Activated T-helper 1 cell treated with anti-CD3 and anti-CD28 coated beads, Interleukin-12 subunit alpha, Interleukin-12 subunit beta, Interleukin-2, Interleukin-4 antibody, amounts not matched to agents 30 ng/mL and 10 ng/mL and 1 ng/mL, durations not matched to agents 14 hours and 24 hours and 36 hours (primary cell): Measurements from ENCODE around the gene RPL23. TPM values are rescaled to one million over a fixed set of nuclear protein-coding genes. Genes with fewer than 3 reads are reported as not detected.

Source experiments
- DNase-seq: peaks from one replicate; pipeline ENCODE4 v3.0.0; 2021; ENCODE audit warnings: low spot score
- H3K27ac Mint-ChIP-seq: one replicate; pipeline ENCODE4 v1.8.0; 2021; ENCODE audit warnings: mild to moderate bottlenecking, mixed read lengths
- H3K27me3 Mint-ChIP-seq: one replicate; pipeline ENCODE4 v1.8.0; 2022; ENCODE audit warnings: mild to moderate bottlenecking, moderate library complexity, mixed read lengths; ENCODE audit not compliant: insufficient read depth
- H3K36me3 Mint-ChIP-seq: one replicate; pipeline ENCODE4 v1.8.0; 2021; ENCODE audit warnings: low read depth, mixed read lengths
- H3K4me1 Mint-ChIP-seq: one replicate; pipeline ENCODE4 v1.8.0; 2021; ENCODE audit warnings: low read depth, mixed read lengths
- H3K4me3 Mint-ChIP-seq: one replicate; pipeline ENCODE4 v1.8.0; 2021; ENCODE audit warnings: mild to moderate bottlenecking, moderate library complexity, mixed read lengths
- H3K9me3 Mint-ChIP-seq: one replicate; pipeline ENCODE4 v1.8.0; 2021; ENCODE audit warnings: mixed read lengths
- intact Hi-C: fragments of 100-400 bp; cut with micrococcal nuclease; formaldehyde crosslinking; loops from one replicate; pipeline ENCODE4 v1.15.1; 2024
- total RNA-seq: library from RNA; stranded (reverse); gene quantifications from 2 replicates; pipeline ENCODE4 v1.2.3, GENCODE V29; 2022

The RPL23 gene
- total RNA-seq, 1 donor from 2014 or later: 1,871 TPM

DNA sequence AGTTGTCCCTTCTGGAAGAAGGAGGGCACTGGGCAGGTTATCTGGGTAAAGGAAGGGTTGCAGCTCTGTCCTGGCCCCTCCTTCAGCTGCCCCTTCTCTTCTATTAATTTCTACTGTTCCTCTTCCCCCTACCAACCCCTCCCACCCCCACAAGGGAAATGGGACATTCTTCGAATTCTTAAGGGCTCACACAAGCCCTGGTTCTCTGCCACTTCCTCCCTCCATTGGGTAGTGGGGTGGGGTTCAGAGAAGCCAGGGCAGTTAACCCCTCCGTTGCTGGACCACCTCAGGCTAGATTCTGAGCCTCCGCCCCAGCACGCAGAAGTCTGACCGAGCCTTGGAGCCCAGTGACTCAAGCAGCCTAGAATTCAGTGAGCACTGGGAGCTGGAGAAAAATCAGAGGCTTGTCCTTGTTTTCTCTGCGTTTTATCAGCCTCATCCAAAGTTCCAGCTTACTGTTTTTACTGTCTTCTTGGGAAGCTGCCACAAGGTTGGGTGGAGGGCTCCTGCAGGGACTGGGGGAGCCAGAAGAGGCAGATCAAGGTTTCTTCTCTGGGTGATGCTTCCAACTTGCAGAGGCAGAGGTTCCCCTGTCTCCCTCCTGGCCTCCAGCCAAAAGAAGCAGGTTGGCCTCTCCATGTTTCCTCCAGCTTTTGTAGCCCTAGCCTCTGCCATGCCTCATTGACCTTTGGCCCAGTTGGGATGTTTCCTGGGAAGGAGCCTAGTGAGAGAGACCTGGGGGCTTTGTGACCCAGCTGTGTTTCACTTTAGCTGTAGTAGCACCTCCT, 26.6 kb upstream of the RPL23 start:
- H3K4me3 Mint-ChIP-seq: peak overlapping the region; percentile 51
- peaks cover 76% of the 10 kb centered on the region for H3K4me1 Mint-ChIP-seq
- no peak for DNase-seq
- H3K27me3 Mint-ChIP-seq: no peaks in the 10 kb centered on the region
- H3K27ac Mint-ChIP-seq: peak overlapping the region; percentile 80
- intact Hi-C loops: loop anchor here (10.0 kb wide), 1 partner anchor 525 kb away; the partner anchor contains the start of gene FBXL20
- H3K9me3 Mint-ChIP-seq: no peaks in the 10 kb centered on the region
- H3K36me3 Mint-ChIP-seq: peaks cover 52% of the 10 kb centered on the region

DNA sequence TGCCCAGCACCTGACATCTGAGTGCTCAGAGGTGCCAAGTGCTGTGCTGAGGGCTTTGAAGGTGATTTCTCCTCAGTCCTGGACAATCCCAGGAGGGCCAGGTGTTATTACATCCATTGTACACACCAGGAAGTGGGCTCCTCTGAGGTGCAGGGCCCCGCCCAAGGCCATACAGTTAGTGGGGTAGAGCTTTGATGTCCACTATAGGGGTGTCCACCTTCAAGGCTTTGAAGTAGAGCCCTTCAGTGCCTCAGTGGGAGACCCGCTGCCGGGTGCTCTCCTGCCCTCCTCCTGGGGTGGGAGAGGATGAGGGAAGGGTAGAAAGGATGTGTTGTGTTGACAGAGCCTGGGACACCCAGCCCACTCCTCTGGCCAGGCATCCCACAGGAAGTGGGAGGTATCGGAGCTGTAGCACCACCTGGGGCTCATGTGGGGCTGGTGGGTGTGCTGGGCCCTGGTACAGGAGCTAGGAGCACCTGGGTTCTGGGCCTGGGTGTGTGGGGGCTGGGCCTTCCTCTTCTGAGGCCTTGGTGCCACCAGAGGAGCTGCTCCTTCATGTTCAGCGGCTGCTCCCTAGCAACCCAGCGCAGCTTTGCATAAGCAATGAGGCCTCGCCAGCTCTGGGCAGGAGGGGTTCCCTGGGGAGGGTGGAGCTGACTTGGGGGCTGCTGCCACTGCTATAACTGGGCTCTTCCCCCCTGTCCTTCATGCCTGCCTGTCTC, 23.8 kb upstream of the RPL23 start:
- Mint-ChIP-seq H3K4me3 (peak overlapping the region; percentile 54), H3K9me3 (no peaks in the 10 kb centered on the region), H3K27me3 (no peaks in the 10 kb centered on the region), H3K27ac (peak overlapping the region; percentile 61), H3K4me1 (peaks cover 78% of the 10 kb centered on the region), H3K36me3 (peaks cover 38% of the 10 kb centered on the region)
- intact Hi-C loops: loop anchor here (10.0 kb wide), 1 partner anchor 528 kb away; the partner anchor contains the start of gene FBXL20
- no peak for DNase-seq

DNA sequence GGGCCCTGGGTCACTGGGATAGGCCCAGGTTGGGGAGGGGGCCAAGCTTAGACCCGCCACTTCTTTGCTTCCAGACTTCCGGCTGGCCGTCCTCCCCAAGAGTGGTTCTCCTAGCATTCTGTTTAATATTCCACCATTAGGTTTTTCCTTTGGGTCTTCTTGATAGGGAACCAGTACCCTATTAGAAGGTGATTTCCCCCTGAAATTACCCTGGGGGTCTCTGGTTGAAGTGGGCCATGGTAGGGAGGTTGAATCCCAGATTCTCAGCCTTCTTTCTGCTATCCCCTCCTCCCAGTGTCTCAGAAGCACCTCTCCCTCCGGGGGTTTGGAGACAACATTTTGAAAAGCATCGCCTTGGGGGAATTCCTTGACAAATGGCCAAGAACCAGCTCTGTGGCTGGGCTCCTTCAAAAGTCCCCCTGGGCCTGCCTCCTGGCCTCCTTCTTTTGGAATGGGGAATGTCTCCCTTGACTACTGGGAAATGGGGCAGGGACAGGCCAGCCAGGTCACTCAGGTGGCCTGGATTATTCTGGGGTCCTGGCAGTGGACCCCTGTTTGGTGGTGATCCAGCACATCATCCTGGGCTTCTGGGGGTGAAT, 22.1 kb upstream of the RPL23 start:
- Mint-ChIP-seq H3K9me3 (no peaks in the 10 kb centered on the region), H3K27ac (no peak overlapping the region), H3K4me3 (no peak overlapping the region), H3K36me3 (peaks cover 31% of the 10 kb centered on the region), H3K4me1 (peaks cover 77% of the 10 kb centered on the region), H3K27me3 (no peaks in the 10 kb centered on the region)
- no peak for DNase-seq
- intact Hi-C loops: loop anchor here (10.0 kb wide), 1 partner anchor 529 kb away; the partner anchor contains the start of gene FBXL20

DNA sequence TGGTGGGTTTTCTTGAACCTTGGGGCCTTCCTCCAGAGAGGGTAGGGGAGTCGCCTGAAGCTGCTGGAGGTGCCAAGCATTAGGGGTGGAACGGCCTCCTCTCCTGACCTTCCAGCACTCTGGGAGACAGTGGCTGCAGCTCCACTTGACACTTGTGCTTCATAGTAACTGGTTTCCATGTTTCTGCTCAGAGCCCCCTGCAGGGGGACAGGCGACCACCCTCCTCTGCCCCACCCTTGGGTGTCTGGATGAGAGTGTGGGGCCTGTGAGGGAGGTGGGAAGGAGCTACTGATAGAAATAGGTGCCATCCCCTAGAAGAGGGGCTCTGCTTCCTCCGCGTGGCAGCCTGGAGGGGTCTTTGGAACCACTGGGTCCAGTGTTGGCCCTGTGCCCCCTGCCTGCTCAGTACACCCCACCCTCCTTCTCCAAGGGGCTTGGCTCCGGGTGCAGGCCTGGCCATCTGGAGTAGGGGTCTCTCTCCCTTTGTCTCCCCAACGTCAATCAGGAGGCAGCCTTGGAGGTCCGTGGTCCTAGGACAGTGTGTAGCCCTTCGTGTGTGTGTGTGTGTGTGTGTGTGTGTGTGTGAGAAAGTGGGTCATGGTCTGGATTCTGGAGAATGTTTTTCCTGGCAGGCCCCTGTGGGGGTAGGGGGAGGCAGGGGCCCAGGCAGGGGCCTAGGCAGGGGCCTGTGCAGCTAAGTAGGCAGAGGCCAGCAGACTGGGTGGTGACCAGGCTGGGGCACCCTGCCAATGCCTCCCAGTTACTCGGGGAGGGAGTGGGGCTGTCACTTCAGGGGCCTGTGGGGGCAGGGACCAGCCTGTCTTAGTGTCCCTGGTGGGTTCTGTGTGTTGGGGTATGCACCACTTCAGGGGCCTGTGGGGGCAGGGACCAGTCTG, 21.2 kb upstream of the RPL23 start:
- Mint-ChIP-seq H3K4me1 (peaks cover 68% of the 10 kb centered on the region), H3K4me3 (no peak overlapping the region), H3K36me3 (peaks cover 24% of the 10 kb centered on the region), H3K9me3 (no peaks in the 10 kb centered on the region), H3K27me3 (no peaks in the 10 kb centered on the region), H3K27ac (peak overlapping the region; percentile 40)
- intact Hi-C loops: loop anchor here (5.0 to 10.0 kb wide), 3 partner anchors 68 to 530 kb away; partner anchors contain the start of genes FBXL20 and FBXO47
- DNase-seq: no peak

DNA sequence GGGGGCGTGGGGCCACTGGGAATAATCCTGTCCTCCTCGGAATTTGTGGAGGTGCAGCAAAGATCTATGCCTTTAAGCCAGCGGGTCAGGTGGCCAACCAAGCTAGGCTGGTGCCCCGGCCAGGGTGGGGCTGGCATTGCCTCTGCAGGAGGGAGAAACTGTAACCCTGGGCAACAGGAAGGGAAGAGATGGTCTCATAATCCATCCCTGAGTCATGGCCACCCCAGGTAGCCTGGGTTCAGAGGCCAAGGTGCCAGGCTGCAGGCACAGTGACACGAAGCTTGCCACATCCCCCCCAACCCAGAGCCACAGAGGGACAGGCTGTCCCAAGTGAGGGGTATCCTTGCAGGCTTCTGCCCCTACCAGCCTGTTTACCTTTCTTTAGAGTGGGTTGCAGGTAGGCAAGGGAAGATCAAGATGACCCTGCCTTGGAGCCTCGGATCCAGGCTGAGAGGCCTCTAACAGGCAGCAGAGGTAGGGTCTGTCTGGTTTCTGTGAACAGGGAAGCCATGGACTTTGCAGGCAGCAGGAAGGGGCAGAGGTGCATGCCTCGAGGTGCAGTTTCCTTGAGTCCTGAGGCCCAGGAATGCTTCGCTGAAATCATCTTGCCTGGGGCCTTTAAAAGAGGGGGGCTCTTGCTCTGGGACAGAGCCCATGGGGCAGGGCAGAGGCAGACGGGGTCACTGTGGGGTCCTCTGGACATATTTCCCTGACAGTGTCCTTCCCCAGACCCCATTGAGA, 20.3 kb upstream of the RPL23 start:
- DNase-seq: no peak
- intact Hi-C loops: loop anchor here (5.0 to 10.0 kb wide), 3 partner anchors 68 to 531 kb away; partner anchors contain the start of genes FBXL20 and FBXO47
- Mint-ChIP-seq H3K9me3 (no peaks in the 10 kb centered on the region), H3K4me3 (no peak overlapping the region), H3K27me3 (no peaks in the 10 kb centered on the region), H3K36me3 (peaks cover 21% of the 10 kb centered on the region), H3K27ac (peak overlapping the region; percentile 44), H3K4me1 (peaks cover 70% of the 10 kb centered on the region)

DNA sequence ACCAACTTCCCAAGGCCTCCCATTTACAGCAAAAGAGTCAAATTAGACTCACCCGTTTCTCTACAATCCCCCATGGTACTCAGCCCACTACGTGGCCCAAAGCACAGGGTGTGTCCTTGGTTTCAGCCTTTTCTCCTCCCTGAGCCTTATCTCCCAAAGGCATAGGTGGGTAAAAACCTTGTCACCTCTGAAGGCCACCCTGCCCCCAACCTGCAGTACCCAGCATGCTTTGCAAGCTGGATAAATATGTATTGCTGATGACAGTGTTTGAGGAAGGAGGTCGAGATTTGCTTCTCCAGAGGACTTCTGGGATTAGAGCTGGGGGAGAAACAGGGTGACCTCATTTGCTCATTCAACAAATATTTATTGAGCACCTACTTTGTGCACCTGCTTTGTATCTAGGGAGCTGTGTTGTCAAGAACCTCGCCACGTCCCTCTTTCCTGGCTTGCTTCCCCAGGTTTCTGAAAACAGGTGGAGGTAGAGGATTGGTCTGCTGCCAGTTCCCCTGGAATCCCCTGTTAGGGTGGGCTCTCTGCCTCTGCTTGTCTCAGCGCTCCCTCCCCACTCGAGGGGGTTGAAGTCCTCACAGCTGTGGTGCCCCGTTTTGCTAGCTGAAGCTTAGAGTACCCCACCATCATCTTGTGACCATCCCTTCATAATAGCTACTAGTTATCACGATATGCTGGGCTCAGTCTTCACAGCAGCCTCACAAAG, 19.3 kb upstream of the RPL23 start:
- Mint-ChIP-seq H3K4me1 (peaks cover 71% of the 10 kb centered on the region), H3K27me3 (no peaks in the 10 kb centered on the region), H3K9me3 (no peaks in the 10 kb centered on the region), H3K36me3 (peaks cover 13% of the 10 kb centered on the region), H3K27ac (peak overlapping the region; percentile 94), H3K4me3 (peak overlapping the region; percentile 95)
- intact Hi-C loops: loop anchor here (5.0 to 10.0 kb wide), 3 partner anchors 69 to 532 kb away; partner anchors contain the start of genes FBXL20 and FBXO47
- DNase-seq: no peak

DNA sequence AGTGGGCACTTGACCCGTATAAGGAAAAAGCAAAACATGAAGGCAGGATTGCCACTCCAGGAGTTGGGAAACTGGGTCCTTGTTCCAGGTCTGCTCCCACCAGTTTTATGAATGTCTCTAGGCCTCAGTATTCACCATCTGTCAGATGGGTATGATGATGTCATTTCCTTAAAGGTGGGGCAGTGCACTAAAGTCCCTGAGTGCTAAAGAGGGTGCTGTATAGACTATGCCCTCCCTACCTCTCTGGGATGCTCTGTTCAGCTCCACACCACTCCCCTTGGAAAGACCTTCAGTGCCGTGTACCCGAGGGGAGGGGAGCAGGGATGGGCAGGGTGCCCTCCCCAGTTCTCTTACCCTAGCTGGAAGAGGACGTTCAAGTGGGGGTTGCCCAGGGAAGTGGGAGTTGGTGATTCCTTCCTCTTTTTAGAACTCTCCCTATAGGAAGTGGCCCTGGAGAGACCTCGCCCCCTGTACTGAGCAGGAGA, 18.5 kb upstream of the RPL23 start:
- peak overlapping the region; percentile 94 for H3K27ac Mint-ChIP-seq
- intact Hi-C loops: loop anchor here (5.0 to 10.0 kb wide), 3 partner anchors 70 to 533 kb away; partner anchors contain the start of genes FBXL20 and FBXO47
- peaks cover 13% of the 10 kb centered on the region for H3K36me3 Mint-ChIP-seq
- no peak for DNase-seq
- H3K4me3 Mint-ChIP-seq: peak overlapping the region; percentile 95
- H3K9me3 Mint-ChIP-seq: no peaks in the 10 kb centered on the region
- peaks cover 70% of the 10 kb centered on the region for H3K4me1 Mint-ChIP-seq
- H3K27me3 Mint-ChIP-seq: no peaks in the 10 kb centered on the region

DNA sequence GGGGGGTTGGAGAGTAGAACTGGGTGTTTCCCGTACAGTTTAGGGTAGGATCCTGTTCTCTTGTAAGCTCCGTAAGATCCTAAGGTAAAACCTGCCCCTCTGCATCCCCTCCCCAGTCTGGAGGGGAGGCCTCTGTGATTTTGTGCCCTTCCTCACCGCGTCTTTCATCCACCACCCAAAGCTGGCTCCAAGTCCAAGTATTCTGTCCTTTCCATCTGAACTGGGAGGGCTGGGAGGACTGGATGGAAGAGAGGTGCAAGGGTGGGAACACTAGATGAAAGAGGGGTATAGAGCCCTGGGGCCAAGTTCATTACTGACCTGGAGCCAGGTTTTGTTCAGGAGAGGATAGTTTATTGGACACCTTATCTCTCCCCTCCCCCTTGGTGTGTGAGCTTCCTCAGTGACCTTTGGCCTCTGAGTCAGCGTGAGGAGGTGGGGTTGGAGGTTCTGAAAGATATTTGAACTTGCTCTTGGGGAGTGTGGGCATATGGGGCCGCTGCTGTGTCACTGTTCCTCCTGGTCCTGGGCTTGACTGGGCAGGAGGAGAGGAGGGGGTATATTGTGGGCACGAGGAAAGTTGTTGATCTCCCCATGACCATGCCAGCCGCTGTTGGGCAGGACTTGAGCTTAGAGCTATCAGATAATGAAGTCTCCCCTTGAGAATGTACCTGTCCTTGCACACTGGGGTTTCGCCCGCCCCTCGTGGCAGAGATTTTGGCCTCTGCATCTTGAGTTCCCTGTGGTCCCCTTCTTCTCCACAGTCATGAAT, 17.9 kb upstream of the RPL23 start:
- Mint-ChIP-seq H3K4me1 (peaks cover 64% of the 10 kb centered on the region), H3K36me3 (peaks cover 11% of the 10 kb centered on the region), H3K27ac (peak overlapping the region; percentile 94), H3K4me3 (peak overlapping the region; percentile 95), H3K9me3 (no peaks in the 10 kb centered on the region), H3K27me3 (no peaks in the 10 kb centered on the region)
- intact Hi-C loops: loop anchor here (1.0 to 10.0 kb wide), 5 partner anchors 12 to 533 kb away; partner anchors contain the start of genes FBXL20, FBXO47 and PSMB3
- peak; percentile 64 for DNase-seq

DNA sequence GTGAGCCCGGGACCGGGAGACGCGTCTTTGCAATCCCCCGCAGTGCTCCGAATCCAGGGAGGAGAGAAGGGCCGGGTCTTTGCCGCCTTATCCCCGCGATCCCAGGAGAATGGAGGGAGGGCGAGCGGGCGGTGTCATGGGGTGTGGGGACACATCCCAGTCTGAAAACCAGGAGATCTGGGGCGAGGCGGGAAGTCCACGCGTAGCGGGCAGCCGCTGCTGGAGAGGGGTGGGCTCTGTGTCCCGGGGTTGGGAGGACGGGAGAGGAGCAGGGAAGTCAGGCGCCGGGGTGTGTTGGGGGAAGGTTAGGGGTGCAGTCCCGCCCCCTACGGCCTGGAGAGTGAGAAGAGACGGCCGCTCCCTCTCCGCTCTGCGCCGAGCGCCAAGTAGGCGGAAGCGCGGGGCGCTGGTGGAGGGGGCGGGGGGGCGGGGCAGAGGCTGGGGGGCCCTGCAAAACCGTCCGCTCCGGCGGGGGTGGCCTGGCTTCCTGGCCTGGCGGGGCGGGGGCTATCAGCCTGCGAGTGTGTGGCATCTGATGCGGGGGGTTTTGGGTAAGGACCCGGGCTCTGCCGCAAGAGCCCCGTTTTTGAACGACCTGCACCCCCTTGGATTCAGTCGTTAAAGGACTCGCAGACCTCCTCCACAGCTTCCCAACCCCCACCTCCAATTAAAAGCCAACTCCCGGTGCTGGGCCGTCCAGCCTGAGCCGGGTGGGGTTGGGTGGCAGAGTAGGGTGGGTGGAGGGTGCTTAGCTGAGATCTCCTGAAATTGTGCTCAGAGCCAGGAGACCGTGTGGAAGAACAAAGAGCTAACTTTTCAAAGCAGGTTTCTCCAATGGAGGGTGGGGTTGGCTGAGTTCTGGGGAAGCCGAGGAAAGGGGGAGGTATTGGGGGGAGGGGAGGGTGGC, 17.0 kb upstream of the RPL23 start:
- peak; percentile 66 for DNase-seq
- intact Hi-C loops: loop anchor here (1.0 to 10.0 kb wide), 6 partner anchors 13 to 534 kb away; partner anchors contain the start of genes FBXL20, FBXO47 and PSMB3
- Mint-ChIP-seq H3K27ac (peak overlapping the region; percentile 94), H3K4me3 (peak overlapping the region; percentile 95), H3K9me3 (no peaks in the 10 kb centered on the region), H3K4me1 (peaks cover 61% of the 10 kb centered on the region), H3K27me3 (no peaks in the 10 kb centered on the region), H3K36me3 (peaks cover 9% of the 10 kb centered on the region)
